ENCODE measurements around the gene ZFP92.
"Not testable (repeated sequence)": the region's sequence is repeated elsewhere in the genome, so short reads cannot be mapped to it uniquely, and the experiment has no call there.

Gene ZFP92

GRCh38 chrX:153411255-153411987, at the start of gene ZFP92:
Gene ZFP92 (plus strand): TSS chrX:153411472. CDS start chrX:153418323, 6,851 bp downstream.
- peak in 1 of 2 donors; percentile 23 for DNase-seq (ENCODE audit: low read depth in 1 of 2, low spot score in 1 of 2)

GRCh38 chrX:153361781-153362397, 49.4 kb upstream of the ZFP92 start:
- DNase-seq (ENCODE audit: low read depth in 1 of 2, low spot score in 1 of 2), result no peak

- no peak for DNase-seq (ENCODE audit: low read depth in 1 of 2, low spot score in 1 of 2)
Observed at GRCh38 chrX:153365670-153366069, 45.6 kb upstream of the ZFP92 start.

GRCh38 chrX:153366119-153366518, 45.2 kb upstream of the ZFP92 start:
- DNase-seq (ENCODE audit: low read depth in 1 of 2, low spot score in 1 of 2), result no peak

- no peak for DNase-seq (ENCODE audit: low read depth in 1 of 2, low spot score in 1 of 2)
Observed at GRCh38 chrX:153366878-153367538, 44.3 kb upstream of the ZFP92 start.

- DNase-seq (ENCODE audit: low read depth in 1 of 2, low spot score in 1 of 2), result no peak
Observed at GRCh38 chrX:153370293-153371055, 40.8 kb upstream of the ZFP92 start.

- no peak for DNase-seq (ENCODE audit: low read depth in 1 of 2, low spot score in 1 of 2)
Observed at GRCh38 chrX:153371256-153371655, 40.0 kb upstream of the ZFP92 start.

GRCh38 chrX:153372949-153373348, 38.3 kb upstream of the ZFP92 start:
- no peak for DNase-seq (ENCODE audit: low read depth in 1 of 2, low spot score in 1 of 2)

- no peak for DNase-seq (ENCODE audit: low read depth in 1 of 2, low spot score in 1 of 2)
Observed at GRCh38 chrX:153374426-153374825, 36.8 kb upstream of the ZFP92 start.

- no peak for DNase-seq (ENCODE audit: low read depth in 1 of 2, low spot score in 1 of 2)
Observed at GRCh38 chrX:153375571-153375970, 35.7 kb upstream of the ZFP92 start.

GRCh38 chrX:153377727-153378126, 33.5 kb upstream of the ZFP92 start:
- no peak for DNase-seq (ENCODE audit: low read depth in 1 of 2, low spot score in 1 of 2)

GRCh38 chrX:153378607-153379006, 32.7 kb upstream of the ZFP92 start:
- no peak for DNase-seq (ENCODE audit: low read depth in 1 of 2, low spot score in 1 of 2)

- no peak for DNase-seq (ENCODE audit: low read depth in 1 of 2, low spot score in 1 of 2)
Observed at GRCh38 chrX:153379508-153379907, 31.8 kb upstream of the ZFP92 start.

- DNase-seq (ENCODE audit: low read depth in 1 of 2, low spot score in 1 of 2), result no peak
Observed at GRCh38 chrX:153379971-153380581, 31.2 kb upstream of the ZFP92 start.

- DNase-seq (ENCODE audit: low read depth in 1 of 2, low spot score in 1 of 2), result no peak
Observed at GRCh38 chrX:153380691-153381090, 30.6 kb upstream of the ZFP92 start.

GRCh38 chrX:153381684-153382532, 29.4 kb upstream of the ZFP92 start:
- DNase-seq (ENCODE audit: low read depth in 1 of 2, low spot score in 1 of 2), result no peak

- no peak for DNase-seq (ENCODE audit: low read depth in 1 of 2, low spot score in 1 of 2)
Observed at GRCh38 chrX:153382563-153383482, 28.4 kb upstream of the ZFP92 start.

- DNase-seq (ENCODE audit: low read depth in 1 of 2, low spot score in 1 of 2), result no peak
Observed at GRCh38 chrX:153384390-153384789, 26.9 kb upstream of the ZFP92 start.

GRCh38 chrX:153384973-153385372, 26.3 kb upstream of the ZFP92 start:
- DNase-seq (ENCODE audit: low read depth in 1 of 2, low spot score in 1 of 2), result not testable (repeated sequence)
